ENCODE measurements around the gene FTMT. TPM values are rescaled to one million over a fixed set of nuclear protein-coding genes. Genes with fewer than 3 reads are reported as not detected.

FTMT gene
- total and polyA plus RNA-seq, 2 donors (not counting 3 experiments of a cell fraction or from before 2014, with no cell fraction given) = not detected

- BruUV-seq (replicated peaks) = no TSS peak
- no peak overlapping the region for H2AFZ ChIP-seq (ENCODE audit: low read depth, low read length)
- no peaks in the 10 kb centered on the region for H3K27me3 ChIP-seq (ENCODE audit: control insufficient read depth in 2 of 2, insufficient read depth in 2 of 2, low read length in 2 of 2)
- no peak overlapping the region for H3K4me2 ChIP-seq (ENCODE audit: insufficient read depth, low read length)
- H3K4me1 ChIP-seq (ENCODE audit: control insufficient read depth, extremely low read depth, insufficient read depth, low read length) = no peaks in the 10 kb centered on the region
- no peak for DNase-seq (ENCODE audit: low read depth, low spot score)
- no peak overlapping the region for H3K9ac ChIP-seq (replicated peaks; ENCODE audit: extremely low read depth, insufficient read depth, low read length)
- FAIRE-seq = no peak
- TF ChIP-seq EZH2 (IDR thresholded peaks at IDR 0.05; ENCODE audit: borderline replicate concordance, low read depth, low read length, severe bottlenecking) (no peak), MYC (IDR thresholded peaks at IDR 0.05; ENCODE audit: low read depth, low read length) (no peak), JUN (IDR thresholded peaks at IDR 0.05; ENCODE audit: borderline replicate concordance, insufficient read depth, insufficient read length, low read depth) (no peak), GATA2 (IDR thresholded peaks at IDR 0.05; ENCODE audit: insufficient read depth, insufficient read length, low read depth, low read length) (no peak), POLR2AphosphoS5 (IDR thresholded peaks at IDR 0.05; ENCODE audit: insufficient read depth, low read depth, low read length) (no peak), MAX (IDR thresholded peaks at IDR 0.05; ENCODE audit: insufficient read depth, insufficient read length) (no peak), FOS (IDR thresholded peaks at IDR 0.05; ENCODE audit: borderline replicate concordance, insufficient read depth, low read length) (no peak), POLR2A (IDR thresholded peaks at IDR 0.05; ENCODE audit: low read depth, low read length) (no peak), CTCF (IDR thresholded peaks at IDR 0.05; ENCODE audit: extremely low read depth in 1 of 2, insufficient read depth in 1 of 2, low read depth in 1 of 2, low read length in 2 of 2) (no peak)
- H3K4me3 ChIP-seq (replicated peaks in 1 of 3; ENCODE audit: insufficient read depth in 1 of 3, low read depth in 1 of 3, low read length in 3 of 3) = no peak overlapping the region
- H3K9me3 ChIP-seq (replicated peaks; ENCODE audit: control insufficient read depth, insufficient read depth, low read length) = no peaks in the 10 kb centered on the region
- CTCF ChIA-PET = no interaction called here
- H3K27ac ChIP-seq (ENCODE audit: insufficient read depth, low read depth, low read length) = no peak overlapping the region
- H4K20me1 ChIP-seq (replicated peaks; ENCODE audit: control insufficient read depth, extremely low read depth, insufficient read depth, low read length) = no peaks in the 10 kb centered on the region
- intact Hi-C loops (cut with micrococcal nuclease) (no loop called here), dilution Hi-C loops (cut with MboI; ENCODE audit: extremely low pct_ligation_motif_present, low sequenced_read_pairs) (no loop called here)
- H3K36me3 ChIP-seq (ENCODE audit: control insufficient read depth in 2 of 2, extremely low read depth in 1 of 2, insufficient read depth in 2 of 2, low read length in 2 of 2) = no peaks in the 10 kb centered on the region
- POLR2A ChIA-PET = no interaction called here
- H3K79me2 ChIP-seq (ENCODE audit: control insufficient read depth, insufficient read depth, low read length) = no peaks in the 10 kb centered on the region
- H3K9me1 ChIP-seq (replicated peaks; ENCODE audit: control insufficient read depth, extremely low read depth, insufficient read depth, low read length) = no peaks in the 10 kb centered on the region
These were observed 1.4 kb upstream of the FTMT start for GRCh38 chr5:121850272-121850671.

Measured in endothelial cell of umbilical vein (primary cell).